HG03354 (cell line): Measurements from ENCODE around the gene KIF5C.

ENCODE experiments used
- ATAC-seq: cut with Tn5 transposase; IDR thresholded peaks from one replicate; pipeline ENCODE4 v1.9.1; 2021; ENCODE audit warnings: mild to moderate bottlenecking; ENCODE audit not compliant: unreplicated experiment, poor library complexity, severe bottlenecking

KIF5C gene

GRCh38 chr2:149005471-149006077, 130.5 kb downstream of the KIF5C start:
- ATAC-seq, result no peak

GRCh38 chr2:149006883-149007543, 132.0 kb downstream of the KIF5C start:
- ATAC-seq, result no peak

GRCh38 chr2:149008381-149008780, 133.4 kb downstream of the KIF5C start:
- no peak for ATAC-seq

GRCh38 chr2:149009576-149010461, 134.8 kb downstream of the KIF5C start:
- ATAC-seq, result no peak

GRCh38 chr2:149012545-149012944, 137.5 kb downstream of the KIF5C start:
- ATAC-seq, result no peak

GRCh38 chr2:149015501-149015900, 140.5 kb downstream of the KIF5C start:
- ATAC-seq, result no peak

GRCh38 chr2:149015926-149016563, 141.0 kb downstream of the KIF5C start:
- no peak for ATAC-seq

GRCh38 chr2:149017116-149017985, 142.3 kb downstream of the KIF5C start:
- peak; percentile 39 for ATAC-seq

- ATAC-seq, result no peak
Observed at GRCh38 chr2:149018981-149019380, 144.0 kb downstream of the KIF5C start.

GRCh38 chr2:149019768-149020167, 144.7 kb downstream of the KIF5C start:
- no peak for ATAC-seq

GRCh38 chr2:149020432-149020851, 145.4 kb downstream of the KIF5C start:
- peak; percentile 18 for ATAC-seq

- peak; percentile 80 for ATAC-seq
Observed at GRCh38 chr2:149021271-149021719, 146.3 kb downstream of the KIF5C start.

- ATAC-seq, result peak; percentile 76
Observed at GRCh38 chr2:149021761-149022160, 146.7 kb downstream of the KIF5C start.

- ATAC-seq, result no peak
Observed at GRCh38 chr2:149023091-149023490, 148.1 kb downstream of the KIF5C start.

GRCh38 chr2:149027590-149028250, 152.7 kb downstream of the KIF5C start:
- ATAC-seq, result no peak

- ATAC-seq, result no peak
Observed at GRCh38 chr2:149028377-149028776, 153.3 kb downstream of the KIF5C start.

- ATAC-seq, result no peak
Observed at GRCh38 chr2:149028891-149029290, 153.9 kb downstream of the KIF5C start.

- ATAC-seq, result no peak
Observed at GRCh38 chr2:149029307-149029965, 154.4 kb downstream of the KIF5C start.
